Skeletal muscle tissue (tissue), 4 donors: ENCODE measurements around the gene PRCC. TPM values are rescaled to one million over a fixed set of nuclear protein-coding genes. Genes with fewer than 3 reads are reported as not detected.

Experiments
- H3K27ac ChIP-seq: one replicate; pipeline ENCODE4 v1.7.0; 2013; ENCODE audit warnings: mild to moderate bottlenecking, low read depth, low read length, inconsistent platforms
- H3K27me3 ChIP-seq, 3 donors: one replicate each; pipeline ENCODE4 v1.7.0; 2013; ENCODE audit warnings: low read length in 3 of 3; ENCODE audit not compliant: control insufficient read depth in 3 of 3, insufficient read depth in 3 of 3
- H3K36me3 ChIP-seq, 3 donors: one replicate each; pipeline ENCODE4 v1.7.0; 2013; ENCODE audit warnings: low read length in 3 of 3; ENCODE audit not compliant: control insufficient read depth in 3 of 3, insufficient read depth in 3 of 3
- H3K4me1 ChIP-seq, 3 donors: one replicate each; pipeline ENCODE4 v1.7.0; 2013; ENCODE audit warnings: low read length in 3 of 3, mild to moderate bottlenecking in 3 of 3; ENCODE audit not compliant: control insufficient read depth in 3 of 3, insufficient read depth in 3 of 3
- H3K4me3 ChIP-seq, 3 donors: one replicate each; pipeline ENCODE4 v1.7.0; 2013; ENCODE audit warnings: low read length in 3 of 3
- H3K9ac ChIP-seq, 3 donors: one replicate each; pipeline ENCODE4 v1.7.0; 2013; ENCODE audit warnings: low read length in 3 of 3, mild to moderate bottlenecking in 3 of 3, moderate library complexity in 2 of 3, low read depth in 1 of 3
- H3K9me3 ChIP-seq, 3 donors: one replicate each; pipeline ENCODE4 v1.7.0; 2013; ENCODE audit warnings: low read length in 3 of 3; ENCODE audit not compliant: control insufficient read depth in 3 of 3
- total RNA-seq: library from RNA; depleted of rRNA; stranded (reverse); fragments of >200 nt; gene quantifications from one replicate; pipeline ENCODE4 v1.2.3, GENCODE V29; 2014
- donor health status: Osteomylitis.

PRCC gene
- total RNA-seq, 1 donor from 2014 or later: 9.9 TPM

GRCh38 chr1:156794506-156795373 lies 27.4 kb downstream of the PRCC start:
- Histone ChIP-seq H3K9ac (no peak overlapping the region), H3K27me3 (no peaks in the 10 kb centered on the region), H3K9me3 (no peaks in the 10 kb centered on the region), H3K4me3 (no peak overlapping the region), H3K36me3 (peaks cover 45 to 72% (median 70%) of the 10 kb centered on the region in 3 donors), H3K4me1 (no peaks in the 10 kb centered on the region), H3K27ac (no peak overlapping the region)

- Histone ChIP-seq H3K9me3 (no peaks in the 10 kb centered on the region), H3K4me1 (peaks cover 0 to 5% (median 1%) of the 10 kb centered on the region in 3 donors), H3K36me3 (peaks cover 42 to 74% (median 72%) of the 10 kb centered on the region in 3 donors), H3K9ac (no peak overlapping the region), H3K27me3 (no peaks in the 10 kb centered on the region), H3K27ac (no peak overlapping the region), H3K4me3 (no peak overlapping the region)
Observed at GRCh38 chr1:156795374-156795733, 28.0 kb downstream of the PRCC start.

GRCh38 chr1:156795787-156796186 lies 28.5 kb downstream of the PRCC start:
- Histone ChIP-seq H3K9ac (no peak overlapping the region), H3K36me3 (peaks cover 45 to 78% (median 72%) of the 10 kb centered on the region in 3 donors), H3K9me3 (no peaks in the 10 kb centered on the region), H3K4me1 (peaks cover 4 to 8% (median 5%) of the 10 kb centered on the region in 3 donors), H3K27ac (no peak overlapping the region), H3K4me3 (no peak overlapping the region), H3K27me3 (no peaks in the 10 kb centered on the region)

GRCh38 chr1:156796340-156797097 lies 29.2 kb downstream of the PRCC start:
- peaks cover 11 to 15% (median 13%) of the 10 kb centered on the region in 3 donors for H3K4me1 ChIP-seq
- no peak overlapping the region for H3K27ac ChIP-seq
- no peaks in the 10 kb centered on the region for H3K9me3 ChIP-seq
- peaks cover 47 to 75% (median 64%) of the 10 kb centered on the region in 3 donors for H3K36me3 ChIP-seq
- no peak overlapping the region for H3K4me3 ChIP-seq
- no peak overlapping the region for H3K9ac ChIP-seq
- H3K27me3 ChIP-seq: no peaks in the 10 kb centered on the region

GRCh38 chr1:156797212-156797871 lies 30.0 kb downstream of the PRCC start:
- no peaks in the 10 kb centered on the region for H3K9me3 ChIP-seq
- H3K27me3 ChIP-seq: no peaks in the 10 kb centered on the region
- no peak overlapping the region for H3K4me3 ChIP-seq
- H3K27ac ChIP-seq: no peak overlapping the region
- peaks cover 19 to 24% (median 21%) of the 10 kb centered on the region in 3 donors for H3K4me1 ChIP-seq
- H3K36me3 ChIP-seq: peaks cover 39 to 67% (median 58%) of the 10 kb centered on the region in 3 donors
- no peak overlapping the region for H3K9ac ChIP-seq

GRCh38 chr1:156801409-156802121 lies 34.2 kb downstream of the PRCC start:
- Histone ChIP-seq H3K9ac (peak overlapping the region in 1 of 3 donors; percentile 51), H3K27me3 (no peaks in the 10 kb centered on the region), H3K4me3 (no peak overlapping the region), H3K36me3 (peaks cover 21 to 34% (median 21%) of the 10 kb centered on the region in 3 donors), H3K9me3 (no peaks in the 10 kb centered on the region), H3K27ac (no peak overlapping the region), H3K4me1 (peaks cover 52 to 57% (median 52%) of the 10 kb centered on the region in 3 donors)

- Histone ChIP-seq H3K4me1 (peaks cover 56 to 59% (median 56%) of the 10 kb centered on the region in 3 donors), H3K36me3 (peaks cover 16 to 25% (median 17%) of the 10 kb centered on the region in 3 donors), H3K27me3 (no peaks in the 10 kb centered on the region), H3K9ac (no peak overlapping the region), H3K27ac (no peak overlapping the region), H3K9me3 (no peaks in the 10 kb centered on the region), H3K4me3 (no peak overlapping the region)
Observed at GRCh38 chr1:156802421-156802935, 35.1 kb downstream of the PRCC start.

- H3K27ac ChIP-seq: no peak overlapping the region
- peak overlapping the region in 1 of 3 donors; percentile 11 for H3K9ac ChIP-seq
- H3K4me1 ChIP-seq: peaks cover 56 to 62% (median 56%) of the 10 kb centered on the region in 3 donors
- no peak overlapping the region for H3K4me3 ChIP-seq
- peaks cover 9 to 17% (median 10%) of the 10 kb centered on the region in 3 donors for H3K36me3 ChIP-seq
- no peaks in the 10 kb centered on the region for H3K27me3 ChIP-seq
- H3K9me3 ChIP-seq: no peaks in the 10 kb centered on the region
Observed at GRCh38 chr1:156803086-156803851, 35.9 kb downstream of the PRCC start.
